Ramos (cell line): ENCODE measurements around the gene CFAP43.
"Not testable (repeated sequence)": the region's sequence is repeated elsewhere in the genome, so short reads cannot be mapped to it uniquely, and the experiment has no call there.

ENCODE experiments used
- in situ Hi-C: fragments of 300-500 bp; cut with MboI; formaldehyde crosslinking; loops from one replicate; pipeline ENCODE4 v1.14.3; 2022; ENCODE audit warnings: low sequenced_read_pairs; ENCODE audit not compliant: unreplicated experiment

The CFAP43 gene

GRCh38 chr10:104259456-104259855 is 27.3 kb upstream of the CFAP43 start:
- in situ Hi-C loops, result no loop called here

DNA sequence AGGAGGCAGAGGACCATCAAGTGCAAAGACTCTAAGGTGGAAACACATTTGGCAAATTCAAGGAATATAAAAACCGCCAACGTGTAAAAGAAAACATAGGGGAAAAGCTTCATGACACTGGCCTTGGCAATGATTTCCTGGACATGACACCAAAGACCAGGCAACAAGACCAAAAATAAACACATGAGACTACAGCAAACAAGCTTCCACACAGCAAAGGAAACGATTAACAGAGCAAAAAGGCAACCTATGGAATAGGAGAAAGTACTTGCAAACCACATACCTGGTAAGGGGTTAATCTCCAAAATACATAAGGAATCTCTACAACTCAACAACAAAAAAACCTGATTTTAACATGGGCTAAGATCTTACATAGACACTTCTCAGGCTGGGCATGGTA is 26.0 kb upstream of the CFAP43 start:
- in situ Hi-C loops, result no loop called here

GRCh38 chr10:104257235-104257634 is 25.1 kb upstream of the CFAP43 start:
- in situ Hi-C loops, result no loop called here

- in situ Hi-C loops, result no loop called here
Observed at GRCh38 chr10:104256335-104256961, 24.3 kb upstream of the CFAP43 start.

DNA sequence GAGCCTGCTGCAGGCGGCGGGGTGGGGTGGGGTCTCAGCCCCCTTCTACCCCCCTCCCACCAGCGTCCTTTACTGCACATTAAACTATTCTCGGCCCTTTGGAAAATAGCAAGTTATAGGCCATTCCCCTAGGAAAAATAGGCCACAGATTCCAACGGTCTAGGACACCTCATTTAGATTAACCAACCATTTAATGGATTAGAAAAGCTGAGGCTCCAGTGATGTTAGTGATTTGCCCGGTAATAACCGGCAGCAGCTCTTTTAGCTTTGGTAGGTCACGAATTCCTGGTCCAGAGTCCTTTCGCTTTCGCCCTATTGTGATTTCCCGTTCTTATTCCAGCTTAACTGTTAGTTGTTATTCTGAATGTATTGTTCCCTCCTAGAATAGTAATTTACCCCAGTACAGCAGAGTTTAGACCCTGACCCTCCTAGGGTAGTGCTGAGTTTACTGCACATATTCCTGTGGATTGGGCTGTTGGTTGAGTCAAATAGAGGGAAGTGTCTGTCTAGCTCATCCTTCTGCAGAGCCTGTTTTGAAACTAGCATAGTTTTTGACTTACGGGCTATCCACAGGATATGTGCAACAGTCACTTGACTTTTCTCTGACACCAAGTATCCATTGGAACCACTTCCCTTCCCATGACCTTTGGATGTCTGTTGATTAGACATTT is 23.3 kb upstream of the CFAP43 start:
- in situ Hi-C loops, result no loop called here

DNA sequence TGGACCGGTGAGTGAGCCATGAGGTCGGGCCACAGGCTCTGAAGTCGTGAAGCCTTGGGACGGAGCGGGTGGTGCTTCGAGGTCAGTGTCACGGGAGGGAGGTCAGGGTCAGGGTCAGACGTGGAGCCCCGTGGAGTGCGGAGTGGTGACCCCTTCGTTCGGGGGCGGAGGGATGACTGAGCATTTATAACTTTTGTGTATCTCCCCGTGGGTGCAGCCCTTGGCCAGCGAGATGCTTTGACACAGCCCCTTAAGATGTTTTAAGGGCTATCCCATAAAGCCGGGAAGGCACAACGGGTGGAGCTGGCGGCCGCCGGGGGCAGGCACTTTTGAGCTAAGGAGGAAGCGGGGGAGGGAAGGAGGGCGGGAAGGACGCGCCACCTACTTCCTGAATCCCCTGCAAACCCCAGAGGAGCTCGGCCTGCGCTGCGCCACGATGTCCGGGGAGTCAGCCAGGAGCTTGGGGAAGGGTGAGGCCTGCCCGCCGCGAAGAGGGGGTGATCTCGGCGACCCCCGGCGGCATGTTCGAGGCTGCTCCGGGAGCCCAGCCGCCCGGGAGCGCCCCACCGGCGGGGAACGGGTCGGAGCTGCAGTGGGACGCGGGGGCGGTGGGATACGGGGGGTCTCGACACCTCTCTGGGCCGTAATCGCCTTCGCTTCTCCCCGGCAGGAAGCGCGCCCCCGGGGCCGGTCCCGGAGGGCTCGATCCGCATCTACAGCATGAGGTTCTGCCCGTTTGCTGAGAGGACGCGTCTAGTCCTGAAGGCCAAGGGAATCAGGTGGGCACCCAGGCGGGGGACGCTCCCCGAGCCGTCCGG is 22.5 kb upstream of the CFAP43 start, which contains the start of gene GSTO1:
Gene GSTO1, plus strand, starts transcription at position 400 of the 818 bp plus-strand sequence. Its CDS starts 37 bp downstream, at position 437.
- in situ Hi-C loops, result no loop called here

DNA sequence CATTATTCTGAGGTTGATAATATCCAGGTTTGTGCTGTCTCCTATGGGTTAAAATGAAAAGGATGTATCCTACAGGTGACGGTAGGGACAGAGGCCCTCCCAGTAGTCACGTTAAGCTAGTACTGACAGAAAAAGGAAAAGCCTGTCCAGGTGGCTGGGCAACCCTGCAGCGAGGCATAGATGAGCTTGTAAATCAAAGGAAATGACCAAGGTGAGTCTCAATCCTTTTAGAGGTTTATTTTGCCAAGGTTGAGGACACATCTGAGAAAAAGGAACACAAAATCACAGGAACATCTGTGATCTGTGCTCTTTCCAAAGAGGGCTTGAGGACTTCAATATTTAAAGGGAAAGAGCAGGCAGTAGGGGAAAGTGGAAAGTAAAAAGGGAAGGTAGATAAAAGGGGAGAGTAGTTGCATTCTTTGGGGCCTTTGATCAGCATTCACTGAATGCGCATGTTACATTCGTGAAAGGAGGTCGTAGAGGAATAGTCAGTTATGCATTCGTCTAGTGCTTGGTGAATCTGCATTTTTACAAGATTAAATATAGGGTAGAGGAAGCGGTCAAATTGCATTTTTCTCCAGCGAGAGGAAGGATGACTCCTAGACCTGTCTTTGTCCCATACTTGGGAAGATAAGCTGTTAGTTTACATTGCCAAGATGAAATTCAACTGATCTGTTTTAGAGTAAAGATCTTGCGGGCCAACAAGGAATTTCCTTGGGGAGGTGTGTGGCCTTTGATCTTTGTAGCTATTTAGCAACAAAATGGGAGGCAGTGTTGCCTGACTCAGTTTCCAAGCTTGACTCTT is 21.6 kb upstream of the CFAP43 start:
- in situ Hi-C loops, result no loop called here

DNA sequence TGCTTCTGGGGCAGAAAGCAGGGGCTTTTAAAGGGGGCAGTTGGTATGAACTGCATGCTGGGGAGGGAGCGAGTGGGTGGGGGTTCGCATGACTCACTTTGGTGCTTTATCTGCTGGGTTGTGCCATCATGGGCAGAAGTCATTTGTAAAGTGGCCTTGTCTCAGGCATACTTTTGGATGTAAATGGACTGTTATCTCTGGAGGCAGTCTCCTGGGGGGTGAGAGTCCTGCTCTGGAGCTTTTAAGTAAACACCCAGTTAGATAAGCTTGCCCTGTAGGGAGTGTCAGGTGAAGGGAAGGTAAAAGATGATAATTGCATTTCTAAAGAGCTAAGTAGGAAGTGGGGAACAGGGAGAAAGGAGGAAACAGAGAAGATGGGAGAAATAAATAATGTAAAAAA is 20.9 kb upstream of the CFAP43 start:
- in situ Hi-C loops, result no loop called here

GRCh38 chr10:104252368-104252767 is 20.2 kb upstream of the CFAP43 start:
- in situ Hi-C loops, result no loop called here

DNA sequence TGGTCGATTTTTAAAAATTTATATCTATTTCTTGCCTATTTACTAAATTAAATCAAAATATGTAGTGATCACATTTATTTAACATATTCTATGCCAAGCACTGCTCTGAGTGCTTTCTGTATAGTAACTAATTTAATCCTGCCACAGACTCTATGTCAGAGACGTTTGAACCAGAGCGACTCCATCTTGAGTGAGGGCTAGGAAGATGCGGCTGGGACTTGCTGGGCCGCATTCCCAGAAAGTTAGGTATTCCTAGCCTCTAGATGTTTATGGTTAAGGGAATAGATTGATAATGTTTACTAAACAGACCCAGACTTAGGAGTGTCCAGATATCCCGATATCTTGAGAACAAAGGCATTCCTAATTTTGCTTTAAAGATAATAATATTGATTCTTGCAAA is 19.3 kb upstream of the CFAP43 start:
- in situ Hi-C loops, result no loop called here

- in situ Hi-C loops, result no loop called here
Observed at GRCh38 chr10:104250371-104250770, 18.2 kb upstream of the CFAP43 start.

DNA sequence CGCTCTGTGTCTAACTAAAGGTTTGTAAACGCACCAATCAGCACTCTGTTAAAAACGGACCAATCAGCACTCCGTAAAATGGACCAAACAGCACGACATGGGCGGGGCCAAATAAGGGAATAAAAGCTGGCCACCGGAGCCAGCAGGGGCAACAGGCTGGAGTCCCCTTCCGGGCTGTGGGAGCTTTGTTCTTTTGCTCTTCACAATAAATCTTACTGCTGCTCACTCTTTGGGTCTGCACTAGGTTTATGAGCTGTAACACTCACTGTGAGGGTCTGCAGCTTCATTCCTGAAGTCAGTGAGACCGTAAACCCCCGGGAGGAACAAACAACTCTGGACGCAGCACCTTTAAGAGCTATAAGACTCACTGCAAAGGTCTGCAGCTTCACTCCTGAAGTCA is 16.8 kb upstream of the CFAP43 start:
- in situ Hi-C loops, result not testable (repeated sequence)

GRCh38 chr10:104247513-104248146 is 15.5 kb upstream of the CFAP43 start:
- in situ Hi-C loops, result no loop called here

GRCh38 chr10:104246976-104247375 is 14.8 kb upstream of the CFAP43 start:
- in situ Hi-C loops, result no loop called here

- in situ Hi-C loops, result no loop called here
Observed at GRCh38 chr10:104245066-104245632, 13.0 kb upstream of the CFAP43 start.

DNA sequence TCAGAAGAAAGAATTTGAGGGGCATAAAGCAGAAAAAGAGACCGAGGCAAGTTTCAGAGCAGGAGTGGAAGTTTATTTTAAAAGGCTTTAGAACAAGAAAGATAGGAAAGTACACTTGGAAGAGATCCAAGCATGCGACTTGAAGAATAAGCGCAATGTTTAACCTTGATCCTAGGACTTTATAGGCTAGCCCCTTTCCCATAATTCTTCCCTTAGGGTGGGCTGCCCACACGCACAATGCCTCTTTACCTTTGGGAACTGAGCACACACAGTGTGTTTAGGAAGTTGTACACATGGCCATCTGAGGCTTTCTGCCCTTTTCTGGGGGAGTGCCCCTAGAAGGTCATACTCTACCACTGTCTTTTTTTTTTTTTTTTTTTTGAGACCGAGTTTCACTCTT is 11.3 kb upstream of the CFAP43 start:
- in situ Hi-C loops, result no loop called here

GRCh38 chr10:104243009-104243408 is 10.8 kb upstream of the CFAP43 start:
- in situ Hi-C loops, result not testable (repeated sequence)

- in situ Hi-C loops, result no loop called here
Observed at GRCh38 chr10:104242545-104242944, 10.4 kb upstream of the CFAP43 start.

GRCh38 chr10:104240078-104240477 is 7.9 kb upstream of the CFAP43 start:
- in situ Hi-C loops, result no loop called here

- in situ Hi-C loops, result no loop called here
Observed at GRCh38 chr10:104235801-104236200, 3.6 kb upstream of the CFAP43 start.
